Naive thymus-derived CD4-positive, alpha-beta T cell (primary cell): ENCODE measurements around the gene C2CD4A. TPM values are rescaled to one million over a fixed set of nuclear protein-coding genes. Genes with fewer than 3 reads are reported as not detected.

Source experiments
- ATAC-seq: fragments of 150-1000 bp; cut with Tn5 transposase; 2 replicates; pipeline ENCODE4 v1.10.0; 2021; ENCODE audit warnings: mild to moderate bottlenecking, moderate library complexity
- CTCF ChIA-PET: fragments of 350-600 bp; sonication (Branson Sonifier 250); formaldehyde crosslinking; loops from one replicate; lab custom pipeline; 2021; ENCODE audit warnings: antibody characterized with exemption; lab: Charles Lee
- POLR2A ChIA-PET: fragments of 350-600 bp; sonication (Branson Sonifier 250); formaldehyde crosslinking; loops from one replicate; lab custom pipeline; 2021; ENCODE audit warnings: antibody characterized with exemption, inconsistent platforms; lab: Charles Lee
- DNase-seq, 9 donors: peaks; one replicate each; pipeline versions ENCODE4 v3.0.0 to v3.0.0-alpha.2; 2020 to 2022; ENCODE audit warnings: mixed read lengths in 1 of 9
- H3K27ac ChIP-seq: one replicate; pipeline ENCODE4 v1.7.0; 2013; ENCODE audit warnings: mild to moderate bottlenecking, low read depth, low read length, moderate library complexity
- H3K27me3 ChIP-seq, 2 donors: one replicate each; pipeline ENCODE4 v1.7.0; 2013; ENCODE audit warnings: low read length in 2 of 2, mild to moderate bottlenecking in 2 of 2, moderate library complexity in 2 of 2; ENCODE audit not compliant: control insufficient read depth in 2 of 2, insufficient read depth in 2 of 2
- H3K36me3 ChIP-seq, 3 experiments: 1 replicate in 2 of 3; 2 replicates in 1 of 3; pipeline ENCODE4 v1.7.0; 2013; ENCODE audit warnings: low read length in 3 of 3, mild to moderate bottlenecking in 3 of 3, moderate library complexity in 1 of 3; ENCODE audit not compliant: insufficient read depth in 3 of 3, control insufficient read depth in 2 of 3
- H3K4me1 ChIP-seq, 2 donors: one replicate each; pipeline ENCODE4 v1.7.0; 2013; ENCODE audit warnings: low read length in 2 of 2, mild to moderate bottlenecking in 2 of 2, moderate library complexity in 1 of 2; ENCODE audit not compliant: control insufficient read depth in 2 of 2, insufficient read depth in 2 of 2
- H3K4me3 ChIP-seq: 2 replicates; pipeline ENCODE4 v1.7.0; 2013; ENCODE audit warnings: mild to moderate bottlenecking, low read length
- H3K9me3 ChIP-seq, 3 experiments: 1 replicate in 2 of 3; 2 replicates in 1 of 3; pipeline ENCODE4 v1.7.0; 2013; ENCODE audit warnings: low read length in 3 of 3; ENCODE audit not compliant: control insufficient read depth in 2 of 3
- H3K27ac Mint-ChIP-seq, 9 donors: one replicate each; pipeline ENCODE4 v1.8.0; 2020 to 2022; ENCODE audit warnings: mixed read lengths in 9 of 9, mild to moderate bottlenecking in 8 of 9, moderate library complexity in 5 of 9, inconsistent platforms in 2 of 9
- H3K27me3 Mint-ChIP-seq, 5 donors: one replicate each; pipeline ENCODE4 v1.8.0; 2021 to 2022; ENCODE audit warnings: mixed read lengths in 5 of 5, mild to moderate bottlenecking in 1 of 5
- H3K36me3 Mint-ChIP-seq, 5 donors: one replicate each; pipeline ENCODE4 v1.8.0; 2020 to 2022; ENCODE audit warnings: mixed read lengths in 5 of 5, mild to moderate bottlenecking in 3 of 5, inconsistent platforms in 1 of 5
- H3K4me1 Mint-ChIP-seq, 7 donors: one replicate each; pipeline ENCODE4 v1.8.0; 2020 to 2022; ENCODE audit warnings: mixed read lengths in 7 of 7, mild to moderate bottlenecking in 3 of 7, inconsistent platforms in 1 of 7
- H3K4me3 Mint-ChIP-seq, 10 donors: one replicate each; pipeline ENCODE4 v1.8.0; 2020 to 2022; ENCODE audit warnings: mild to moderate bottlenecking in 10 of 10, mixed read lengths in 10 of 10, moderate library complexity in 6 of 10, inconsistent platforms in 2 of 10
- H3K9me3 Mint-ChIP-seq, 11 donors: one replicate each; pipeline ENCODE4 v1.8.0; 2020 to 2022; ENCODE audit warnings: mixed read lengths in 11 of 11, mild to moderate bottlenecking in 4 of 11, inconsistent platforms in 1 of 11, moderate library complexity in 1 of 11
- intact Hi-C, 2 donors: fragments of 100-400 bp; cut with micrococcal nuclease; formaldehyde crosslinking; loops; one replicate each; pipeline ENCODE4 v1.15.1; 2023
- polyA plus RNA-seq, 2 donors: library from polyadenylated mRNA; unstranded; fragments of 300-500 nt; fragmentation: Illumina TruSeq; gene quantifications; one replicate each; pipeline ENCODE4 v1.2.3, GENCODE V29; 2021
- total RNA-seq, 6 experiments: library from RNA in 5 of 6; stranded (reverse) in 5 of 6; gene quantifications; 1 replicate in 5 of 6; 2 replicates in 1 of 6; pipeline ENCODE4 v1.2.3 and lab custom pipeline; 2021 to 2026

Gene C2CD4A
- total and polyA plus RNA-seq, 7 experiments from 2014 or later = not detected

GRCh38 chr15:62051166-62051565 lies 15.6 kb upstream of the C2CD4A start:
- ATAC-seq = no peak
- peaks cover 30 to 76% (median 67%) of the 10 kb centered on the region in 7 donors for H3K4me1 Mint-ChIP-seq
- H3K27ac ChIP-seq = no peak overlapping the region
- intact Hi-C loops = no loop called here
- no peaks in the 10 kb centered on the region for H3K27me3 Mint-ChIP-seq
- no peak overlapping the region for H3K27ac Mint-ChIP-seq
- H3K4me3 Mint-ChIP-seq = peak overlapping the region in 1 of 10 donors; percentile 12
- H3K36me3 ChIP-seq = no peaks in the 10 kb centered on the region
- H3K9me3 ChIP-seq = no peaks in the 10 kb centered on the region
- DNase-seq = no peak
- no peaks in the 10 kb centered on the region for H3K27me3 ChIP-seq
- H3K4me1 ChIP-seq = peaks cover 13 to 16% of the 10 kb centered on the region in 2 donors
- H3K36me3 Mint-ChIP-seq = peaks cover 0 to 13% (median 5%) of the 10 kb centered on the region in 5 donors
- peaks cover 0 to 5% (median 0%) of the 10 kb centered on the region in 11 donors for H3K9me3 Mint-ChIP-seq
- H3K4me3 ChIP-seq = no peak overlapping the region
- CTCF ChIA-PET = interaction anchor here (1.2 kb wide), 1 partner anchor 9 kb away, joined by 4 read pairs; the partner anchor contains the start of gene VPS13C
- POLR2A ChIA-PET = no interaction called here

- Mint-ChIP-seq H3K27me3 (no peaks in the 10 kb centered on the region), H3K4me1 (peaks cover 33 to 74% (median 68%) of the 10 kb centered on the region in 7 donors), H3K9me3 (peaks cover 0 to 5% (median 0%) of the 10 kb centered on the region in 11 donors), H3K27ac (peak overlapping the region in 2 of 9 donors; percentile 26 to 34), H3K36me3 (peaks cover 0 to 20% (median 5%) of the 10 kb centered on the region in 5 donors), H3K4me3 (peak overlapping the region in 1 of 10 donors; percentile 55)
- H3K27ac ChIP-seq = no peak overlapping the region
- ATAC-seq (no peak), DNase-seq (no peak)
- H3K9me3 ChIP-seq = no peaks in the 10 kb centered on the region
- ChIA-PET CTCF (interaction anchor here (0.9 to 1.9 kb wide), 2 partner anchors 14 to 85 kb away, joined by 5 read pairs; partner anchors contain the start of gene C2CD4A), POLR2A (no interaction called here)
- no peaks in the 10 kb centered on the region for H3K36me3 ChIP-seq
- H3K4me1 ChIP-seq = peaks cover 10 to 16% of the 10 kb centered on the region in 2 donors
- intact Hi-C loops = no loop called here
- H3K4me3 ChIP-seq = no peak overlapping the region
- no peaks in the 10 kb centered on the region for H3K27me3 ChIP-seq
These were observed 14.1 kb upstream of the C2CD4A start for GRCh38 chr15:62052713-62053112.

GRCh38 chr15:62053439-62054085 lies 13.2 kb upstream of the C2CD4A start:
- no peaks in the 10 kb centered on the region for H3K27me3 ChIP-seq
- peaks cover 12 to 16% of the 10 kb centered on the region in 2 donors for H3K4me1 ChIP-seq
- ChIA-PET CTCF (interaction anchor here (1.9 kb wide), 1 partner anchor 13 kb away, joined by 5 read pairs; the partner anchor contains the start of gene C2CD4A), POLR2A (no interaction called here)
- Mint-ChIP-seq H3K27ac (peak overlapping the region in 7 of 9 donors; percentile 3 to 51 (median 26)), H3K9me3 (peaks cover 0 to 5% (median 0%) of the 10 kb centered on the region in 11 donors), H3K27me3 (no peaks in the 10 kb centered on the region), H3K4me3 (peak overlapping the region in 5 of 10 donors; percentile 12 to 61 (median 41)), H3K36me3 (peaks cover 0 to 20% (median 5%) of the 10 kb centered on the region in 5 donors), H3K4me1 (peaks cover 36 to 77% (median 72%) of the 10 kb centered on the region in 7 donors)
- no peak for ATAC-seq
- H3K27ac ChIP-seq = no peak overlapping the region
- no peak overlapping the region for H3K4me3 ChIP-seq
- no peaks in the 10 kb centered on the region for H3K9me3 ChIP-seq
- H3K36me3 ChIP-seq = no peaks in the 10 kb centered on the region
- DNase-seq = no peak
- intact Hi-C loops = no loop called here

GRCh38 chr15:62054979-62055378 lies 11.8 kb upstream of the C2CD4A start:
- Mint-ChIP-seq H3K27me3 (no peaks in the 10 kb centered on the region), H3K36me3 (peaks cover 0 to 14% (median 5%) of the 10 kb centered on the region in 5 donors), H3K27ac (peak overlapping the region in 1 of 9 donors; percentile 28), H3K4me1 (peaks cover 42 to 88% (median 79%) of the 10 kb centered on the region in 7 donors), H3K4me3 (peak overlapping the region in 1 of 10 donors; percentile 55), H3K9me3 (peaks cover 0 to 2% (median 0%) of the 10 kb centered on the region in 11 donors)
- peaks cover 14 to 25% of the 10 kb centered on the region in 2 donors for H3K4me1 ChIP-seq
- intact Hi-C loops = no loop called here
- H3K27me3 ChIP-seq = no peaks in the 10 kb centered on the region
- DNase-seq (no peak), ATAC-seq (no peak)
- POLR2A ChIA-PET = no interaction called here
- H3K36me3 ChIP-seq = peaks cover 0 to 3% (median 0%) of the 10 kb centered on the region in 3 experiments
- H3K9me3 ChIP-seq = no peaks in the 10 kb centered on the region
- no peak overlapping the region for H3K27ac ChIP-seq
- CTCF ChIA-PET = no interaction called here
- no peak overlapping the region for H3K4me3 ChIP-seq

- intact Hi-C loops = no loop called here
- H3K4me3 ChIP-seq = no peak overlapping the region
- ATAC-seq (no peak), DNase-seq (no peak)
- peak overlapping the region in 2 of 9 donors; percentile 20 to 22 for H3K27ac Mint-ChIP-seq
- H3K36me3 Mint-ChIP-seq = peaks cover 0 to 8% (median 5%) of the 10 kb centered on the region in 5 donors
- H3K27me3 Mint-ChIP-seq = peaks cover 0 to 8% (median 0%) of the 10 kb centered on the region in 5 donors
- CTCF ChIA-PET = no interaction called here
- peaks cover 43 to 86% (median 76%) of the 10 kb centered on the region in 7 donors for H3K4me1 Mint-ChIP-seq
- POLR2A ChIA-PET = no interaction called here
- no peak overlapping the region for H3K27ac ChIP-seq
- H3K9me3 Mint-ChIP-seq = peaks cover 0 to 4% (median 0%) of the 10 kb centered on the region in 11 donors
- peaks cover 0 to 5% (median 0%) of the 10 kb centered on the region in 3 experiments for H3K36me3 ChIP-seq
- no peaks in the 10 kb centered on the region for H3K27me3 ChIP-seq
- H3K4me1 ChIP-seq = peaks cover 24 to 34% of the 10 kb centered on the region in 2 donors
- H3K9me3 ChIP-seq = no peaks in the 10 kb centered on the region
- H3K4me3 Mint-ChIP-seq = peak overlapping the region in 1 of 10 donors; percentile 24
These were observed 9.3 kb upstream of the C2CD4A start for GRCh38 chr15:62057341-62057980.

- DNase-seq (no peak), ATAC-seq (no peak)
- peaks cover 0 to 4% (median 0%) of the 10 kb centered on the region in 11 donors for H3K9me3 Mint-ChIP-seq
- peaks cover 0 to 5% (median 0%) of the 10 kb centered on the region in 3 experiments for H3K36me3 ChIP-seq
- peak overlapping the region; percentile 45 to 100 (median 92) for H3K4me3 Mint-ChIP-seq
- peaks cover 0 to 18% (median 0%) of the 10 kb centered on the region in 5 donors for H3K27me3 Mint-ChIP-seq
- POLR2A ChIA-PET = interaction anchor here (1.0 kb wide), 1 partner anchor 13 kb away, joined by 3 read pairs; no protein-coding TSS in a partner anchor
- CTCF ChIA-PET = no interaction called here
- intact Hi-C loops = loop anchor here in 1 of 2 donors (1.0 kb wide), 1 partner anchor 12 kb away; no protein-coding TSS in a partner anchor
- H3K27ac Mint-ChIP-seq = peak overlapping the region in 7 of 9 donors; percentile 43 to 94 (median 67)
- H3K9me3 ChIP-seq = no peaks in the 10 kb centered on the region
- peaks cover 37 to 79% (median 67%) of the 10 kb centered on the region in 7 donors for H3K4me1 Mint-ChIP-seq
- no peaks in the 10 kb centered on the region for H3K27me3 ChIP-seq
- H3K36me3 Mint-ChIP-seq = peaks cover 0 to 8% (median 5%) of the 10 kb centered on the region in 5 donors
- peaks cover 23 to 25% of the 10 kb centered on the region in 2 donors for H3K4me1 ChIP-seq
- no peak overlapping the region for H3K27ac ChIP-seq
- no peak overlapping the region for H3K4me3 ChIP-seq
These were observed 8.3 kb upstream of the C2CD4A start for GRCh38 chr15:62058327-62059028.
